ENCODE data around the gene FSHR. TPM values are rescaled to one million over a fixed set of nuclear protein-coding genes. Genes with fewer than 3 reads are reported as not detected.

Gene FSHR
- not detected in 2 replicates for total RNA-seq

- TF ChIP-seq, protein P1, sequence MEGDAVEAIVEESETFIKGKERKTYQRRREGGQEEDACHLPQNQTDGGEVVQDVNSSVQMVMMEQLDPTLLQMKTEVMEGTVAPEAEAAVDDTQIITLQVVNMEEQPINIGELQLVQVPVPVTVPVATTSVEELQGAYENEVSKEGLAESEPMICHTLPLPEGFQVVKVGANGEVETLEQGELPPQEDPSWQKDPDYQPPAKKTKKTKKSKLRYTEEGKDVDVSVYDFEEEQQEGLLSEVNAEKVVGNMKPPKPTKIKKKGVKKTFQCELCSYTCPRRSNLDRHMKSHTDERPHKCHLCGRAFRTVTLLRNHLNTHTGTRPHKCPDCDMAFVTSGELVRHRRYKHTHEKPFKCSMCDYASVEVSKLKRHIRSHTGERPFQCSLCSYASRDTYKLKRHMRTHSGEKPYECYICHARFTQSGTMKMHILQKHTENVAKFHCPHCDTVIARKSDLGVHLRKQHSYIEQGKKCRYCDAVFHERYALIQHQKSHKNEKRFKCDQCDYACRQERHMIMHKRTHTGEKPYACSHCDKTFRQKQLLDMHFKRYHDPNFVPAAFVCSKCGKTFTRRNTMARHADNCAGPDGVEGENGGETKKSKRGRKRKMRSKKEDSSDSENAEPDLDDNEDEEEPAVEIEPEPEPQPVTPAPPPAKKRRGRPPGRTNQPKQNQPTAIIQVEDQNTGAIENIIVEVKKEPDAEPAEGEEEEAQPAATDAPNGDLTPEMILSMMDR (IDR thresholded peaks at IDR 0.05; ENCODE audit: insufficient read depth, low read length, poor library complexity, severe bottlenecking): no peak
- no peaks in the 10 kb centered on the region for H3K36me3 ChIP-seq (ENCODE audit: control insufficient read depth, insufficient read depth, low read length)
- H3K27me3 ChIP-seq (ENCODE audit: control insufficient read depth, insufficient read depth, low read length): no peaks in the 10 kb centered on the region
- no peak for DNase-seq (ENCODE audit: low read depth)
- no peak within 1 kb of the TSS for H3K4me3 ChIP-seq (ENCODE audit: low read depth, low read length)
These were observed at the start of gene FSHR for GRCh38 chr2:49154140-49154539. Gene FSHR (minus strand): TSS chr2:49154515. CDS start chr2:49154417, 98 bp downstream.

GRCh38 chr2:49199266-49199665 is 45.0 kb upstream of the FSHR start:
- DNase-seq (ENCODE audit: low read depth): no peak
- Histone ChIP-seq H3K4me3 (ENCODE audit: low read depth, low read length) (no peak overlapping the region), H3K27me3 (ENCODE audit: control insufficient read depth, insufficient read depth, low read length) (no peaks in the 10 kb centered on the region), H3K36me3 (ENCODE audit: control insufficient read depth, insufficient read depth, low read length) (no peaks in the 10 kb centered on the region)
- TF ChIP-seq, protein P1 (IDR thresholded peaks at IDR 0.05; ENCODE audit: insufficient read depth, low read length, poor library complexity, severe bottlenecking): no peak

DNA sequence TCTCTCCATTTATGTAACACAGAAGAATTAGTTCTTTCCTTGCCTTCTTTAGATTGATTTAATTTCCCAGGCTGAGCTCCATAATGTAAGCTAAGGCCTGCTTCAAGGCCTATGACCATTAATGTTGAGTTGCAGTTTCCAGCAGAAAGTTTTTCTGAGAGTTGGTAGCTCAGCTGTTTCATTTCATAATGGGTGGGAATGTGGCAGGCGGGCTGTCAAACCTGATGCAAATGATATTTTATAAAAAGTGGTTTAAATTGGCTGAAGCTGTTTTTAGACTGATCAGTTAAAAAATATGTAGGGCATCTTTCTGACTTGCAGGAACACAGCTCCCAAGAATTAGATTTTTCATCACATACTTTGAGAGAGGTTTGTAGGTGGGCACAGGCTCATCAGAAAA is 40.4 kb upstream of the FSHR start:
- TF ChIP-seq, protein P1 (IDR thresholded peaks at IDR 0.05; ENCODE audit: insufficient read depth, low read length, poor library complexity, severe bottlenecking): no peak
- H3K27me3 ChIP-seq (ENCODE audit: control insufficient read depth, insufficient read depth, low read length): no peaks in the 10 kb centered on the region
- H3K36me3 ChIP-seq (ENCODE audit: control insufficient read depth, insufficient read depth, low read length): no peaks in the 10 kb centered on the region
- DNase-seq (ENCODE audit: low read depth): no peak
- no peak overlapping the region for H3K4me3 ChIP-seq (ENCODE audit: low read depth, low read length)

DNA sequence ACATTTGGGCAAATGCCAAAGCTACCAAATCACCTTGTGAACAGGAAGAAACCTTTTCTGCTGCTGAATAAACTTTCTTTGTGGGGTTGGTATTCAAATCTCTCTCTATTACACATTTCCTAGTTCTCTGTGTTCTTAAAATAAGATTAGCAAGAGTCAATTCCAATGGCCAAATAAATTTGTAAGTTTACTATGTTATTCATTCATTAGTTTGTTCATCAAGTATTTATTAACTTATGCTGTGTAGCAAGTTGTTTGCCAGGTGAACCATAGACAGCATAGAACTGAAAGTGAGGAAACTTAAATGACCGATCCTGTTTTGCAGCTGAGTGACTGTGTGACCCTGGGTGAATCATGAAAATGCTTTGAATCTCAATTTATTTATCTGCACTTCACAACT is 37.7 kb upstream of the FSHR start:
- Histone ChIP-seq H3K4me3 (ENCODE audit: low read depth, low read length) (no peak overlapping the region), H3K27me3 (ENCODE audit: control insufficient read depth, insufficient read depth, low read length) (no peaks in the 10 kb centered on the region), H3K36me3 (ENCODE audit: control insufficient read depth, insufficient read depth, low read length) (no peaks in the 10 kb centered on the region)
- TF ChIP-seq, protein P1 (IDR thresholded peaks at IDR 0.05; ENCODE audit: insufficient read depth, low read length, poor library complexity, severe bottlenecking): no peak
- no peak for DNase-seq (ENCODE audit: low read depth)

GRCh38 chr2:49189512-49190225 is 35.4 kb upstream of the FSHR start:
- TF ChIP-seq, protein P1 (IDR thresholded peaks at IDR 0.05; ENCODE audit: insufficient read depth, low read length, poor library complexity, severe bottlenecking): no peak
- Histone ChIP-seq H3K36me3 (ENCODE audit: control insufficient read depth, insufficient read depth, low read length) (no peaks in the 10 kb centered on the region), H3K27me3 (ENCODE audit: control insufficient read depth, insufficient read depth, low read length) (no peaks in the 10 kb centered on the region), H3K4me3 (ENCODE audit: low read depth, low read length) (no peak overlapping the region)
- no peak for DNase-seq (ENCODE audit: low read depth)
